Naive thymus-derived CD4-positive, alpha-beta T cell (primary cell): ENCODE measurements around the gene MIS12. TPM values are rescaled to one million over a fixed set of nuclear protein-coding genes. Genes with fewer than 3 reads are reported as not detected.

Experiments used
- ATAC-seq: fragments of 150-1000 bp; cut with Tn5 transposase; 2 replicates; pipeline ENCODE4 v1.10.0; 2021; ENCODE audit warnings: mild to moderate bottlenecking, moderate library complexity
- CTCF ChIA-PET: fragments of 350-600 bp; sonication (Branson Sonifier 250); formaldehyde crosslinking; loops from one replicate; lab custom pipeline; 2021; ENCODE audit warnings: antibody characterized with exemption; lab: Charles Lee
- POLR2A ChIA-PET: fragments of 350-600 bp; sonication (Branson Sonifier 250); formaldehyde crosslinking; loops from one replicate; lab custom pipeline; 2021; ENCODE audit warnings: antibody characterized with exemption, inconsistent platforms; lab: Charles Lee
- DNase-seq, 9 donors: peaks; one replicate each; pipeline versions ENCODE4 v3.0.0 to v3.0.0-alpha.2; 2020 to 2022; ENCODE audit warnings: mixed read lengths in 1 of 9
- H3K27ac ChIP-seq: one replicate; pipeline ENCODE4 v1.7.0; 2013; ENCODE audit warnings: mild to moderate bottlenecking, low read depth, low read length, moderate library complexity
- H3K27me3 ChIP-seq, 2 donors: one replicate each; pipeline ENCODE4 v1.7.0; 2013; ENCODE audit warnings: low read length in 2 of 2, mild to moderate bottlenecking in 2 of 2, moderate library complexity in 2 of 2; ENCODE audit not compliant: control insufficient read depth in 2 of 2, insufficient read depth in 2 of 2
- H3K36me3 ChIP-seq, 3 experiments: 1 replicate in 2 of 3; 2 replicates in 1 of 3; pipeline ENCODE4 v1.7.0; 2013; ENCODE audit warnings: low read length in 3 of 3, mild to moderate bottlenecking in 3 of 3, moderate library complexity in 1 of 3; ENCODE audit not compliant: insufficient read depth in 3 of 3, control insufficient read depth in 2 of 3
- H3K4me1 ChIP-seq, 2 donors: one replicate each; pipeline ENCODE4 v1.7.0; 2013; ENCODE audit warnings: low read length in 2 of 2, mild to moderate bottlenecking in 2 of 2, moderate library complexity in 1 of 2; ENCODE audit not compliant: control insufficient read depth in 2 of 2, insufficient read depth in 2 of 2
- H3K4me3 ChIP-seq: 2 replicates; pipeline ENCODE4 v1.7.0; 2013; ENCODE audit warnings: mild to moderate bottlenecking, low read length
- H3K9me3 ChIP-seq, 3 experiments: 1 replicate in 2 of 3; 2 replicates in 1 of 3; pipeline ENCODE4 v1.7.0; 2013; ENCODE audit warnings: low read length in 3 of 3; ENCODE audit not compliant: control insufficient read depth in 2 of 3
- H3K27ac Mint-ChIP-seq, 9 donors: one replicate each; pipeline ENCODE4 v1.8.0; 2020 to 2022; ENCODE audit warnings: mixed read lengths in 9 of 9, mild to moderate bottlenecking in 8 of 9, moderate library complexity in 5 of 9, inconsistent platforms in 2 of 9
- H3K27me3 Mint-ChIP-seq, 5 donors: one replicate each; pipeline ENCODE4 v1.8.0; 2021 to 2022; ENCODE audit warnings: mixed read lengths in 5 of 5, mild to moderate bottlenecking in 1 of 5
- H3K36me3 Mint-ChIP-seq, 5 donors: one replicate each; pipeline ENCODE4 v1.8.0; 2020 to 2022; ENCODE audit warnings: mixed read lengths in 5 of 5, mild to moderate bottlenecking in 3 of 5, inconsistent platforms in 1 of 5
- H3K4me1 Mint-ChIP-seq, 7 donors: one replicate each; pipeline ENCODE4 v1.8.0; 2020 to 2022; ENCODE audit warnings: mixed read lengths in 7 of 7, mild to moderate bottlenecking in 3 of 7, inconsistent platforms in 1 of 7
- H3K4me3 Mint-ChIP-seq, 10 donors: one replicate each; pipeline ENCODE4 v1.8.0; 2020 to 2022; ENCODE audit warnings: mild to moderate bottlenecking in 10 of 10, mixed read lengths in 10 of 10, moderate library complexity in 6 of 10, inconsistent platforms in 2 of 10
- H3K9me3 Mint-ChIP-seq, 11 donors: one replicate each; pipeline ENCODE4 v1.8.0; 2020 to 2022; ENCODE audit warnings: mixed read lengths in 11 of 11, mild to moderate bottlenecking in 4 of 11, inconsistent platforms in 1 of 11, moderate library complexity in 1 of 11
- intact Hi-C, 2 donors: fragments of 100-400 bp; cut with micrococcal nuclease; formaldehyde crosslinking; loops; one replicate each; pipeline ENCODE4 v1.15.1; 2023
- polyA plus RNA-seq, 2 donors: library from polyadenylated mRNA; unstranded; fragments of 300-500 nt; fragmentation: Illumina TruSeq; gene quantifications; one replicate each; pipeline ENCODE4 v1.2.3, GENCODE V29; 2021
- total RNA-seq, 6 experiments: library from RNA in 5 of 6; stranded (reverse) in 5 of 6; gene quantifications; 1 replicate in 5 of 6; 2 replicates in 1 of 6; pipeline ENCODE4 v1.2.3 and lab custom pipeline; 2021 to 2026

Gene MIS12
- total and polyA plus RNA-seq, 7 experiments from 2014 or later = 16.3 to 53.6 (median 26.9) TPM

DNA sequence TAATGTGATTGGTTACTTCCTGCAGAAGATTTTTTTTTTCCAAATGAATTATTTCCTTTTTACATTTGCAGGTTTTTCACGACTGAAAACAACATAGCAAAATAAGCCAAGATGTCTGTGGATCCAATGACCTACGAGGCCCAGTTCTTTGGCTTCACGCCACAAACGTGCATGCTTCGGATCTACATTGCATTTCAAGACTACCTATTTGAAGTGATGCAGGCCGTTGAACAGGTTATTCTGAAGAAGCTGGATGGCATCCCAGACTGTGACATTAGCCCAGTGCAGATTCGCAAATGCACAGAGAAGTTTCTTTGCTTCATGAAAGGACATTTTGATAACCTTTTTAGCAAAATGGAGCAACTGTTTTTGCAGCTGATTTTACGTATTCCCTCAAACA, 2.4 kb downstream of the MIS12 start:
- Mint-ChIP-seq H3K4me3 (peak overlapping the region in 3 of 10 donors; percentile 89 to 97 (median 92)), H3K4me1 (peaks cover 18 to 56% (median 46%) of the 10 kb centered on the region in 7 donors), H3K27me3 (no peaks in the 10 kb centered on the region), H3K9me3 (peaks cover 0 to 2% (median 0%) of the 10 kb centered on the region in 11 donors), H3K36me3 (peaks cover 0 to 39% (median 19%) of the 10 kb centered on the region in 5 donors), H3K27ac (peak overlapping the region in 4 of 9 donors; percentile 79 to 99 (median 97))
- Histone ChIP-seq H3K4me1 (peaks cover 21 to 28% of the 10 kb centered on the region in 2 donors), H3K27ac (peak overlapping the region; percentile 89), H3K9me3 (no peaks in the 10 kb centered on the region), H3K36me3 (peaks cover 13 to 41% (median 16%) of the 10 kb centered on the region in 3 experiments), H3K27me3 (no peaks in the 10 kb centered on the region), H3K4me3 (no peak overlapping the region)
- intact Hi-C loops = loop anchor here (5.0 kb wide), 3 partner anchors 1121 to 1226 kb away; partner anchors contain the start of genes C17orf100 (in 2 of the 2), MED31 (in 2 of the 2), ANKFY1 (in 1 of the 2) and UBE2G1 (in 1 of the 2)
- CTCF ChIA-PET = no interaction called here
- ATAC-seq (no peak), DNase-seq (no peak)
- POLR2A ChIA-PET = interaction anchor here (1.8 to 4.9 kb wide), 2 partner anchors 12 to 19 kb away, joined by 6 to 61 read pairs; partner anchors contain the start of gene DHX33

DNA sequence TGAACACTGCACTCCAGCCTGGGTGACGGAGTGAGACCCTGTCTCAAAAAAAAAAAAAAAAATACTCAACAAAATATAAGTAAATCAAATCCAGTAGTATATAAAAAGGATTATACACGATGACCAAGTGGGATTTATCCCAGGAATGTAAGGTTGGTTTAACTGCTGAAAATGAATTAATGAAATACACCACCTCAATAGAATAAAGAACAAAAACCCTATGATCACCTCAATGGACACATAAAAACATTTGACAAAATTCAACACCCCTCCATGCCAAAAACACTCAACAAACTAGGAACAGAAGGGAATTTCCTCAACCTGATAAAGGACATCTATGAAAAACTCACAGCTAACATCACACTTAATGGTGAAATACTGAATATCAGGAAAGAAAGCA, 6.6 kb downstream of the MIS12 start:
- Histone ChIP-seq H3K9me3 (no peaks in the 10 kb centered on the region), H3K27me3 (no peaks in the 10 kb centered on the region), H3K4me3 (no peak overlapping the region), H3K36me3 (peaks cover 13 to 24% (median 14%) of the 10 kb centered on the region in 3 experiments), H3K4me1 (peaks cover 1 to 6% of the 10 kb centered on the region in 2 donors), H3K27ac (no peak overlapping the region)
- no peak for ATAC-seq
- ChIA-PET CTCF (no interaction called here), POLR2A (interaction anchor here (0.6 kb wide), 1 partner anchor 11 kb away, joined by 3 read pairs; no protein-coding TSS in a partner anchor)
- intact Hi-C loops = no loop called here
- peaks cover 0 to 7% (median 0%) of the 10 kb centered on the region in 5 donors for H3K27me3 Mint-ChIP-seq
- peaks cover 0 to 27% (median 15%) of the 10 kb centered on the region in 5 donors for H3K36me3 Mint-ChIP-seq
- H3K9me3 Mint-ChIP-seq = peaks cover 0 to 2% (median 0%) of the 10 kb centered on the region in 11 donors
- peak overlapping the region in 1 of 9 donors; percentile 37 for H3K27ac Mint-ChIP-seq
- no peak overlapping the region for H3K4me3 Mint-ChIP-seq
- DNase-seq = no peak
- peaks cover 6 to 18% (median 13%) of the 10 kb centered on the region in 7 donors for H3K4me1 Mint-ChIP-seq

DNA sequence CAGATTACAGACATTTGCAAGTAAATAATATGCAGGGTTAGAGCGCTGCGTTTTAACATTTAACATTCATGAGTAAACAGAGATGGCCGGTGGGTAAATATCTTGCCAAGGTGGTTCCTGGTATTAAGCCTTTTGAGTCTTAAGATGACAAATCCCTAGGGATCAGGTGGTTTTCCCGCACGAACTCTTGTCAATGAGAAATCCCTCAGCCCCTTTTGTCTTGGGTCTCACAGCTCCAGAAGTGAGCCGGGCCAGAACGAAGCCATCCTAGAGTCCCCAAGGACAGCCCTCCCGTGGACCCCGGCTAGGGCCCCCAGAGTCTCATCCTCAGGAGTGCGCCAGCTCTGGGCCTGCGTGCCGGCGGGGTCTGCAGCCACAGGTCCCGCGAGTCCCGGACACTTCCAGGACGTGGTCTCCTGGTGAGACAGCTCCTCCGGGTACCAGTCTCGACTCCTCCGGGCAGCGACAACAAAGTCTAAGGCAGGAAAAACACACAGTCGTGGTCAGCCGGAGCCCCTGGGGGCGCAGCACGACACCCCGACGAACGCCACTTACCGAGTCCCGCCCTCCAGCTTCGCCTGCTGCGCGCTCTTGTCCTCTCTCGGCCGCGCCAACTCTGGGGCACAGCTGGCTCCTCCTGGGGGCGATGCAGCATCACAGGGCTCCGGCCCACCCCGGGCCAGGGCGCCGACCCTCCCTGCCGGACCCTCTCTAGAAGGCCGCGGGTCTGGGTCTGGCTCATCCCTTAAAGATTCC, 13.3 kb downstream of the MIS12 start:
- Mint-ChIP-seq H3K27me3 (peaks cover 0 to 9% (median 0%) of the 10 kb centered on the region in 5 donors), H3K36me3 (peaks cover 7 to 26% (median 12%) of the 10 kb centered on the region in 5 donors), H3K9me3 (peaks cover 0 to 2% (median 0%) of the 10 kb centered on the region in 11 donors), H3K4me3 (peak overlapping the region in 9 of 10 donors; percentile 91 to 99 (median 97)), H3K4me1 (peaks cover 7 to 30% (median 24%) of the 10 kb centered on the region in 7 donors), H3K27ac (peak overlapping the region in 6 of 9 donors; percentile 15 to 89 (median 84))
- peaks cover 0 to 6% of the 10 kb centered on the region in 2 donors for H3K4me1 ChIP-seq
- H3K27me3 ChIP-seq = no peaks in the 10 kb centered on the region
- peaks cover 0 to 18% (median 0%) of the 10 kb centered on the region in 3 experiments for H3K36me3 ChIP-seq
- H3K4me3 ChIP-seq = peak overlapping the region; percentile 45
- ChIA-PET CTCF (interaction anchor here (0.6 to 0.7 kb wide), 2 partner anchors 55 to 138 kb away, joined by 3 read pairs; no protein-coding TSS in a partner anchor), POLR2A (interaction anchor here (0.6 to 2.7 kb wide), 5 partner anchors 7 to 13 kb away, joined by 3 to 34 read pairs (median 6); partner anchors contain the start of genes DERL2 and MIS12)
- H3K9me3 ChIP-seq = no peaks in the 10 kb centered on the region
- ATAC-seq (no peak), DNase-seq (no peak)
- H3K27ac ChIP-seq = peak overlapping the region; percentile 69
- intact Hi-C loops = loop anchor here in 1 of 2 donors (5.0 kb wide), 2 partner anchors 83 to 1143 kb away; partner anchors contain the start of genes KIAA0753, NLRP1 and TXNDC17

DNA sequence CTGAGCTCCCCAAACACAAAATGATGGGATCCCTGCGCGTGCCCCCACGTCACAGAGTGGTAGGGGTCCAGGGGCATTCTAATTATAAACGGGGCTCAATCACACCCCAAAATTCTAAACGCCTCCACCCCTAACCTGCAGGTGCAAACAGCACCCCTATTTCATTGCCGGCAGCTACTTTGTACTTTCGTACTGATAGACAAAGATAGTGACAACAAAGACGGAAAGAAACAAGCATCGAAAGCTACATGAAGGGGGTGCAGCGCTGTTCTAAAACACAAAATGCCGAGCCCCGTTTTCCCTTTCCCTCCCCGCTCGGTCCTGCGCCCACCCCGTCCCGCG, 13.9 kb downstream of the MIS12 start:
- DNase-seq (peak in 2 of 9 donors; percentile 11 to 20), ATAC-seq (no peak)
- Histone ChIP-seq H3K4me1 (peaks cover 0 to 6% of the 10 kb centered on the region in 2 donors), H3K27ac (peak overlapping the region; percentile 69), H3K27me3 (no peaks in the 10 kb centered on the region), H3K4me3 (peak overlapping the region; percentile 45), H3K9me3 (no peaks in the 10 kb centered on the region), H3K36me3 (peaks cover 0 to 24% (median 0%) of the 10 kb centered on the region in 3 experiments)
- Mint-ChIP-seq H3K27ac (peak overlapping the region; percentile 69 to 99 (median 87)), H3K4me3 (peak overlapping the region; percentile 91 to 99 (median 97)), H3K36me3 (peaks cover 7 to 26% (median 12%) of the 10 kb centered on the region in 5 donors), H3K27me3 (peaks cover 0 to 7% (median 0%) of the 10 kb centered on the region in 5 donors), H3K9me3 (peaks cover 0 to 2% (median 0%) of the 10 kb centered on the region in 11 donors), H3K4me1 (peaks cover 7 to 30% (median 24%) of the 10 kb centered on the region in 7 donors)
- CTCF ChIA-PET = interaction anchor here (0.6 kb wide), 1 partner anchor 56 kb away, joined by 3 read pairs; no protein-coding TSS in a partner anchor
- POLR2A ChIA-PET = interaction anchor here (0.6 to 2.7 kb wide), 7 partner anchors 8 to 81 kb away, joined by 3 to 34 read pairs (median 5); partner anchors contain the start of genes DERL2, MIS12, NUP88 and RPAIN
- intact Hi-C loops = loop anchor here in 1 of 2 donors (5.0 kb wide), 2 partner anchors 82 to 1142 kb away; partner anchors contain the start of genes KIAA0753, NLRP1 and TXNDC17

DNA sequence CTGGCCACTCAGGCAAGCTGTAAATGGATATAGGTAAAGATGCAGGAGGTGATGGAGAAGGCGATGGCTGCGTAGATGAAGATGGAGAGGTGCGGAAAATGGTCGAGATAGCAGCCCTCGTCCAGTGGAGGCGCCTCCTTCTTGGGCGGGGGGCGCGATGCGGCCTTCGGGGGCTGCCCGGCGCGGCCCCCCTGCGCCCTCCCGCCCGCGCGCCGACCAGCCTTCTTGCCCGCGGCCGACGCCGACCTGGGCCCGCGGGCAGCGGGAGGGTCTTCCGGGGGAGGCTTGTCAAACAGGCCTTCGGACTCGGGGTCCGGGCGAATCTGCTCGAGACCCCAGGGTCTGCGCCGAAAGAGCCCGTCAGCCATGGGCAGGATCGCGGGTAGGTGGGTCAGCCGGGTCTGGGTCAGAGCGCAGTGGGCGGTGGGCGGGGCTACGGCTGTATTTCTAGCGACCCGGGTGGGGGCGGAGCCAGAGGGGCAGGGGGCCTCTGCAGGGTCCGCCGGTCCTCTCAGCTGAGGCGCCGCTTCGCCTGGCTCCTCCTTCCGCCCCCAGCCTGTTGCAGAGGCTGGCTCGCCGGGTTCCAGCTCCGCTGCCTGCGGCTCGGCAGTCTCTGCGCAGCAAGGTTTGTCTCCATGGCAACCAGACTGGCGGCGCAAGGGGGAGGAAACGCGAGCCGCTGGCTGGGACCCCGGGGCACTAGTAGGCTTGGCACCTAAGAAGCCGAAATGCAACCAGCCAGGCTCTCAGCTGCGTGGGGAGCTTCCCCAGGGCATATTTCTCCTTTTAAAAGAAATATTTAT, 14.4 kb downstream of the MIS12 start:
- Mint-ChIP-seq H3K9me3 (peaks cover 0 to 2% (median 0%) of the 10 kb centered on the region in 11 donors), H3K4me1 (peaks cover 7 to 30% (median 24%) of the 10 kb centered on the region in 7 donors), H3K27me3 (peaks cover 0 to 7% (median 0%) of the 10 kb centered on the region in 5 donors), H3K4me3 (peak overlapping the region; percentile 91 to 99 (median 97)), H3K36me3 (peaks cover 7 to 29% (median 13%) of the 10 kb centered on the region in 5 donors), H3K27ac (peak overlapping the region; percentile 69 to 99 (median 88))
- ChIA-PET CTCF (no interaction called here), POLR2A (interaction anchor here (0.8 to 2.7 kb wide), 5 partner anchors 9 to 81 kb away, joined by 3 to 34 read pairs (median 6); partner anchors contain the start of genes DERL2, MIS12, NUP88 and RPAIN)
- H3K27ac ChIP-seq = peak overlapping the region; percentile 69
- H3K9me3 ChIP-seq = no peaks in the 10 kb centered on the region
- peaks cover 0 to 30% (median 0%) of the 10 kb centered on the region in 3 experiments for H3K36me3 ChIP-seq
- DNase-seq = peak; percentile 54 to 85 (median 75)
- intact Hi-C loops = loop anchor here (1.0 to 5.0 kb wide), 4 partner anchors 13 to 1142 kb away; partner anchors contain the start of genes DERL2 (in 2 of the 2), MIS12 (in 2 of the 2), KIAA0753 (in 1 of the 2) and NLRP1 (in 1 of the 2)
- no peaks in the 10 kb centered on the region for H3K27me3 ChIP-seq
- ATAC-seq = peak; percentile 94
- peak overlapping the region; percentile 45 for H3K4me3 ChIP-seq
- peaks cover 0 to 6% of the 10 kb centered on the region in 2 donors for H3K4me1 ChIP-seq
